PFSK-1 (cell line): ENCODE data around the gene DLK1.

Experiments used
- FOXP2 ChIP-seq: optimal IDR thresholded peaks from 2 replicates; pipeline ENCODE3; 2011; ENCODE audit warnings: borderline replicate concordance, control low read depth, inconsistent platforms; ENCODE audit not compliant: insufficient read depth; ENCODE audit errors: extremely low read length, extremely low read depth
- POLR2AphosphoS5 ChIP-seq: IDR thresholded peaks from 2 replicates; pipeline ENCODE4 v1.6.1; 2012; ENCODE audit warnings: low read depth, mild to moderate bottlenecking, control low read depth, low read length, moderate library complexity
- SIN3A ChIP-seq: IDR thresholded peaks from 2 replicates; pipeline ENCODE4 v1.6.1; 2012; ENCODE audit warnings: mild to moderate bottlenecking, low read length, moderate library complexity, borderline replicate concordance; ENCODE audit not compliant: insufficient read depth
- TAF1 ChIP-seq: IDR thresholded peaks from 2 replicates; pipeline ENCODE4 v1.6.1; 2012; ENCODE audit warnings: low read length, control low read depth, borderline replicate concordance; ENCODE audit not compliant: insufficient read depth
- TF ChIP-seq, protein P1 (sequence below), 2 experiments: IDR thresholded peaks; 2 replicates each; pipeline versions ENCODE4 v1.6.1 to v1.8.0; 2011 to 2012; ENCODE audit warnings: low read depth in 2 of 2, low read length in 2 of 2, control low read depth in 1 of 2, inconsistent platforms in 1 of 2, mild to moderate bottlenecking in 1 of 2, moderate library complexity in 1 of 2; ENCODE audit not compliant: insufficient read depth in 1 of 2

DLK1 gene

DNA sequence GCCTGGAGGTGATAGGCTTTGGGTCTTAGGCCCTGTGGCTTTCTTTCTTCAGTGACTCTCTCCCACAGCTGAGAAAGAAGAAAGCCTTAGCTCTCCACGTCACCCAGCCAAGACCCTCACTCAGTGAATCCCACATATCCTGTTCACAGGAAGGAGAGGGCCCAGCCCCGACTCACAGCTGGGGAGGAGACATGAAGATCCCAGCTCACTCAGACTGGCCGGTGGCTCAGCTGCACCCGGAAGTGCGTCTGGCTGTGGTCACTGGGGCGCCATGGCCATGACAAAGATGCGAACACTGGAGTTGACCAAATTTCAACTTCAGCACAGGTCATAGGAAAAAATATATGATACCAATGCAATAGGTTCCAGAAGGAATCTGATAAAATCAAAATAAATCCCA, 14.2 kb downstream of the DLK1 start:
- TF ChIP-seq SIN3A (no peak), TAF1 (no peak), POLR2AphosphoS5 (no peak), FOXP2 (no peak)
- TF ChIP-seq, protein P1, sequence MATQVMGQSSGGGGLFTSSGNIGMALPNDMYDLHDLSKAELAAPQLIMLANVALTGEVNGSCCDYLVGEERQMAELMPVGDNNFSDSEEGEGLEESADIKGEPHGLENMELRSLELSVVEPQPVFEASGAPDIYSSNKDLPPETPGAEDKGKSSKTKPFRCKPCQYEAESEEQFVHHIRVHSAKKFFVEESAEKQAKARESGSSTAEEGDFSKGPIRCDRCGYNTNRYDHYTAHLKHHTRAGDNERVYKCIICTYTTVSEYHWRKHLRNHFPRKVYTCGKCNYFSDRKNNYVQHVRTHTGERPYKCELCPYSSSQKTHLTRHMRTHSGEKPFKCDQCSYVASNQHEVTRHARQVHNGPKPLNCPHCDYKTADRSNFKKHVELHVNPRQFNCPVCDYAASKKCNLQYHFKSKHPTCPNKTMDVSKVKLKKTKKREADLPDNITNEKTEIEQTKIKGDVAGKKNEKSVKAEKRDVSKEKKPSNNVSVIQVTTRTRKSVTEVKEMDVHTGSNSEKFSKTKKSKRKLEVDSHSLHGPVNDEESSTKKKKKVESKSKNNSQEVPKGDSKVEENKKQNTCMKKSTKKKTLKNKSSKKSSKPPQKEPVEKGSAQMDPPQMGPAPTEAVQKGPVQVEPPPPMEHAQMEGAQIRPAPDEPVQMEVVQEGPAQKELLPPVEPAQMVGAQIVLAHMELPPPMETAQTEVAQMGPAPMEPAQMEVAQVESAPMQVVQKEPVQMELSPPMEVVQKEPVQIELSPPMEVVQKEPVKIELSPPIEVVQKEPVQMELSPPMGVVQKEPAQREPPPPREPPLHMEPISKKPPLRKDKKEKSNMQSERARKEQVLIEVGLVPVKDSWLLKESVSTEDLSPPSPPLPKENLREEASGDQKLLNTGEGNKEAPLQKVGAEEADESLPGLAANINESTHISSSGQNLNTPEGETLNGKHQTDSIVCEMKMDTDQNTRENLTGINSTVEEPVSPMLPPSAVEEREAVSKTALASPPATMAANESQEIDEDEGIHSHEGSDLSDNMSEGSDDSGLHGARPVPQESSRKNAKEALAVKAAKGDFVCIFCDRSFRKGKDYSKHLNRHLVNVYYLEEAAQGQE (IDR thresholded peaks at IDR 0.05; ENCODE audit: insufficient read depth in 1 of 2, low read depth in 2 of 2, low read length in 2 of 2): no peak

DNA sequence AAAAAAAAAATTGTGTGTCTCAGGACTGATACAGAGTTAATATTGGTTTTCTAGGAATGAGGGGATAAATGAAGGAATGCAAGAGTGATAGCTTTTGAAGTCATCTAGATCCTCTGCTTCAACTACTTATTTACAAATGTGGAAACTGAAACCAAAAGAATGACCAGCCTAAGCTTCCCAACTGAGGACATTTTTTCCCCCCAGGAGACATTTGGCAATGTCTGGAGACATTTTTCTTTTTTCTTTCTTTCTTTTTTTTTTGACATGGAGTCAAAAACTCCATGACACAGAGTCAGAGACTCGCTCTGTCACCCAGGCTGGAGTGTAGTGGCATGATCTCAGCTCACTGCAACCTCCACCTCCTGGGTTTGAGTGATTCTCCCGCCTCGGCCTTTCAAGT, 15.3 kb downstream of the DLK1 start:
- TF ChIP-seq FOXP2 (no peak), TAF1 (no peak), POLR2AphosphoS5 (no peak), SIN3A (no peak)
- TF ChIP-seq, protein P1 (IDR thresholded peaks at IDR 0.05; ENCODE audit: insufficient read depth in 1 of 2, low read depth in 2 of 2, low read length in 2 of 2): no peak

DNA sequence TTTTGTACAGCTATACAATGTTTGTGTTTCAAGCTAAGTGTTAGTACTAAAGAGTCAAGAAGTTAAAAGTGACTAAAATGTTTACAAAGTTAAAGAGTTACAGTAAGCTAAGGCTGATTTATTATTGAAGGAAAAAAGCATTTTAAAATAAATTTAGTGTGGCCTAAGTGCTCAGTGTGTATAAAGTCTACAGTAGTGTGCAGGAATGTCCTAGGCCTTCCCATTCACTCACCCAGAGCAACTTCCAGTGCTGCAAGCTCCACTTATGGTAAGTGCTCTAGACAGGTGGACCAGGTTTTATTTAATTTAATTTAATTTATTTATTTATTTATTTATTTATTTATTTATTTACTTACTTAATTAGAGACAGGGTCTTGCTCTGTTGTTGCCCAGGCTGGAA, 19.6 kb downstream of the DLK1 start:
- TF ChIP-seq FOXP2 (no peak), SIN3A (no peak), POLR2AphosphoS5 (no peak), TAF1 (no peak)
- TF ChIP-seq, protein P1 (IDR thresholded peaks at IDR 0.05; ENCODE audit: insufficient read depth in 1 of 2, low read depth in 2 of 2, low read length in 2 of 2): no peak

DNA sequence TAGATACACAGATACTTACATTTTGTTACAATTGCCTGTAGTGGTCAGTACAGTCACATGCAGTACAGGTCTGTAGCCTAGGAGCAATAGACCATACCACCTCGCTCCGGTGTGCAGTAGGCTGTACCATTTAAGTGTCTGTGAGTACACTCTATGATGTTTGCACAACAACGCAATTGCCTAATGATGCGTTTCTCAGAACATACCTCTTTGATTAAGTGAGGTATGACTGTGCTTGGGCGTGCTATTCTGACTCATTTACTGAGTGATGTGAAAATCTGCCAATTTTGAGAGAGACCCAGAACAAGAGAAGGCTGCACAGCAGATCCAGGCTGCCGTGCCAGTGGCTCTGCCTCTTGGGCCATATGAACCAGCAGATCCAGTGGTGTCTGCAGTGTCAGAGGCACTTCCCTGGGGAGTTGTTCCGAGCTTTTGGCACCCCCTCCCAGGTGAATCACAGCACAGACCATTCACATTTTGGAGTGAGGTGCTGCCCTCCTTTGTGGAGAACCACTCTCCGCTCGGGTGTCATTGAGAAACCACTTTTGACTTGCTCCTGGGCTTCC, 20.4 kb downstream of the DLK1 start:
- TF ChIP-seq TAF1 (no peak), FOXP2 (no peak), POLR2AphosphoS5 (no peak), SIN3A (no peak)
- TF ChIP-seq, protein P1 (IDR thresholded peaks at IDR 0.05; ENCODE audit: insufficient read depth in 1 of 2, low read depth in 2 of 2, low read length in 2 of 2): no peak
